Daoy (cell line): ENCODE results near the gene PPP1R3F. TPM values are rescaled to one million over a fixed set of nuclear protein-coding genes. Genes with fewer than 3 reads are reported as not detected.

ENCODE experiments used
- DNase-seq: peaks from one replicate; pipeline ENCODE4 v3.0.0-alpha.2; 2015; ENCODE audit warnings: low read depth
- total RNA-seq: library from RNA; depleted of rRNA; stranded (reverse); fragments of >200 nt; shearing (Covaris generic); gene quantifications from 2 replicates; pipeline ENCODE4 v1.2.3, GENCODE V29; 2014

PPP1R3F gene
- total RNA-seq, 1 experiment from 2014 or later, result 6.5 TPM

DNA sequence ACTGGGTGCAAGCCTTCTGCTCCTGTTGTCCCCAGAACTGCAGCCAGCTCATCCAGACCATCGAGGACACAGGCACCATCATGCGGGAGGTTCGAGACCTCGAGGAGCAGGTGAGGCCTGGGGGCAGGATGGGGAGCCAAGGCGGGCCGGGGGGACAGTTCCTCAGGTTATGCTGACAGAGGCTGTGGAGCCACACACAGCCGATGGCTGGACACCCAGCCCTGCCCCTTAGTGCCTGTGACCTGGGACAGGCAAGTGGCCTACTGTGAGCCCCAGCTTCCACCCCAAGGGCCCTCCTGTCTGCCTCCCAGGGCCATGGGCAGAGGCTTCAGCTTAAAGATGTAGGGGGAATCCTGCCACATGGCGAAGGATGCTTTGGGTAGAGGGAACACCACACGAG is 20.0 kb upstream of the PPP1R3F start:
- DNase-seq, result no peak

DNA sequence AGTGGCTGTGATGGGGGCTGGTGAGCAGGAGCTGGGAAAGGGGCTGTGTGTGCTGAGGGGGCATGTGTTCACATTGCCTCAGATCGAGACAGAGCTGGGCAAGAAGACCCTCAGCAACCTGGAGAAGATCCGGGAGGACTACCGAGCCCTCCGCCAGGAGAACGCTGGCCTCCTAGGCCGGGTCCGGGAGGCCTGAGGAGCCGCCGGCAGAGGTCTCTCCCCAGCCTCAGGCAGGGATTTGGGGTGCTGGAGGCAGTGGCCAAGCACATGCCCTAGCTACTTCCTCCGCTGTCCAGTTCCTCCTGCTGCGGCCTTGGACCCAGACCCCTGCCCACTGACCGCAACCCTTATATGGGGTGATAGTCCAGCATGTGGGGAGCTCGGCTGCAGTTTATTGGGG is 19.5 kb upstream of the PPP1R3F start:
- DNase-seq, result no peak

DNA sequence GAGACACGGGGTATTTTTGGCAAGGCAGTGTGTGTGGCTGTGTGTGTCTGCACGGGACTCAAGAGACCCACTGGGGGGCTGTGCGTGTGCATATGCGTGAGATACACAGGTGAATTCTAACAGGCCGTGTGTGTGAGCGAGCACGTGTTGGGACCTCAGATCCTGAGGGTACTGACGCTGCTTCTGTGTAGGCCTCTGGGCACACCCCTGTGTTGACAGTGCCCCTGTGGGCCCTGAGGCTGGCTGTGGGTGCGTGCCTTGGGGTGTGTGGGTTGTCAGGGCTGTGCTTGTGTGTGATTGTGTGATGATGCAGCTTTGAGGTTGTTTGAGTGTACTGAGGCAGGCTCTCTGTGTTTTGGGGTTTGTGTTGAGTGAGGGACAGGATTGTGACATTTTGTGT is 19.0 kb upstream of the PPP1R3F start:
- no peak for DNase-seq

DNA sequence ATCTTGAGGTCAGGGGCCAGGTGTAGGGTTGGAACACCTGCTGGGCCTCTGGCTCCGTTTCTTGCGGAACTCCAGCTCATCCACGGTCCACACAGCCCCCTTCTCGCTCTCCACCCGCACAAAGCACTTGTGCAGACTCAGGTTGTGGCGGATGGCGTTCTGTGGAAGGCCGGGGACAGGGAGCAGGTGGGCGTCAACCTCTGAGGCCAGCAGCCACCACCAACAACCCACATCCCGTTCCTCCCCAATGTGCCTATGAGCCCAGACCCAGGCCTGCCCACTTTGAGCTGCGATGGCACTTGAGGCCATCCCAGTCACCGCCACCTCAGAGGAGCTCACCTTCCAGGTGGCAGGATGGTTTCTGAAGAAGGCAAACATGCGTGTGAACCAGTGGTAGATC is 18.3 kb upstream of the PPP1R3F start:
- DNase-seq, result no peak

DNA sequence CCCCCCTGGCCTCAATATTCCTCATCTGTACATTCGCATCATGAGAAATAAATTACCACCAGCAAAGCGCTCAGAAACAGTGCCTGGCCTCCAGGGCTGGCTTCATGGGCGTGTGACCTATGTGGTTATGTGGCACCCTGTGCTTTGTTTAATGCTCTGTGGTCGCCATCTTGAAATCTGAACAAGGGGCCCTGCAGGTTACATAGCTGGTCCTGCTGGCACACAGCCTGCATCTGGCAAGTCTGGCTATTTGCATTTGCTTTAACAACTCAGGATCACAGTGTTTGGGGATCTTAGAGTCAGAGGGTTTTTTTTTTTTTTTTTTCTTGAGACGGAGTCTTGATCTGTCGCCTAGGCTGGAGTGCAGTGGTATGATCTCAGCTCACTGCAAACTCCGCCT is 15.0 kb upstream of the PPP1R3F start:
- DNase-seq, result no peak

DNA sequence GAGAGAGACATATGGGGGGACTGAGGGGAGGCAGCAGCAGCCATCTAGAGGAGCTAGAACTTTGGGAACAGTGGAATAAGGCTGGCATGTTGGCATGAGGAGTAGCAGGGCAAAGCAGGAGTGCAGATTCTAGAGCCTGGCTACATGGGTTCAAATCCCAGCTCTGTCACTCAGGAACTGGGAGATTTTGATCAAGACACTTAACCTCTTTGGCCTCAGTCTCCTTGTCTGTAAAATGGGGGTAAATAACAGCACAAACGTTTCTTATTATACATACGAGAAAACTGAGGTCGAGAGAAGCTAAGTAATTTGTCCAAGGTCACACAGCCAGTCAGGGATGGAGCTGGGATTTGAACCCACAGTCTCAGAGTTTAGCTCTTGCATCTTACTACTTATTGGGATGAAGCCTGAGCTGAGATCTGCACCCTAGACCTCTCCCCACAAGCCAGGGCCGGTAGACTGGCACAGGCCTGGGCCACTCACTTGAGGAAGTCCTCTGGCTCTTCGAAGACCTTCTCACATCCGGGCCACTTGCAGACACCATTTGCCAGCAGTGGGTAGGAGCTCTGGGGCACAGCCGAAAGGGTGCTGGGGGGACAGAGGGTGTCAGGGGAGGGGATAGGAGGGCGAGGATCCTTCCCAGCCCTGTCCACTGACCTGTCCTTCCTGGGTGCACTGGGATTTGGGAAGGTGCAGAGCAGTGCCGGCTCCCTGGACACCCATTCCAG is 13.2 kb upstream of the PPP1R3F start:
- no peak for DNase-seq

DNA sequence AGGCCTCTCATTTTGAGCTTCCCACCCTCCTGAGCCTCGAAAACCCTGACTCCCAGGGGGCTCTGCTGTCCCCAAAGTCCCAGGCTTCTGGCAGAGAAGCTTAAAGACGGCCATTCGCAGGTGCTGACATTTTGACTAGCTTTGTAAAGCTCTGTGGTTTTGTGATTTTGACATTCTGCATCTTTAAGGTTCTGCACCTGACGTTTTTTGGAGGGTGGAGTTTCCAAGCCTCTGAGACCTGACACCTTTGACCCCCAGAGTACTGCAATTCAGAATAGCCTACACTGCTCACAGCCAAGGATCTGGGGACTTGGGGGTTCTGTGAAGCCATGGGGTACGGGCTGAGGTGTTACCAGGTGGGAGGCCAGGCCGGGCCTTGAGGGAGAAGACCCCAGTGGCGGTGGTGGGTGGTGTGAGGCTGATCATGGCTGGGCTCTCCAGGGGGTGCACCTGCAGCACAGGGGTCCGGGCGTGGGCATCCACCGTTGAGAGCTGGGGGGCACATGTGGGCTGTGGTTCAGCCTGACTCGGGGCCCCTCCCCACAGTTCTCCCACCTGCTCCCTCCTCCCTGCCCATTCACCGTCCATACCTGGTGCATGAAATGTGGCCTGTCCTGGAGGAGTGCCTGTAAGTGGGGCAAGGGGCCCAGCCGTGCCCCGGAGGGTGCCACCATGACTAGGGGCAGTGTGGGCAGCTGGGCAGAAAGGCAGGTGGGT is 12.4 kb upstream of the PPP1R3F start:
- DNase-seq, result no peak

DNA sequence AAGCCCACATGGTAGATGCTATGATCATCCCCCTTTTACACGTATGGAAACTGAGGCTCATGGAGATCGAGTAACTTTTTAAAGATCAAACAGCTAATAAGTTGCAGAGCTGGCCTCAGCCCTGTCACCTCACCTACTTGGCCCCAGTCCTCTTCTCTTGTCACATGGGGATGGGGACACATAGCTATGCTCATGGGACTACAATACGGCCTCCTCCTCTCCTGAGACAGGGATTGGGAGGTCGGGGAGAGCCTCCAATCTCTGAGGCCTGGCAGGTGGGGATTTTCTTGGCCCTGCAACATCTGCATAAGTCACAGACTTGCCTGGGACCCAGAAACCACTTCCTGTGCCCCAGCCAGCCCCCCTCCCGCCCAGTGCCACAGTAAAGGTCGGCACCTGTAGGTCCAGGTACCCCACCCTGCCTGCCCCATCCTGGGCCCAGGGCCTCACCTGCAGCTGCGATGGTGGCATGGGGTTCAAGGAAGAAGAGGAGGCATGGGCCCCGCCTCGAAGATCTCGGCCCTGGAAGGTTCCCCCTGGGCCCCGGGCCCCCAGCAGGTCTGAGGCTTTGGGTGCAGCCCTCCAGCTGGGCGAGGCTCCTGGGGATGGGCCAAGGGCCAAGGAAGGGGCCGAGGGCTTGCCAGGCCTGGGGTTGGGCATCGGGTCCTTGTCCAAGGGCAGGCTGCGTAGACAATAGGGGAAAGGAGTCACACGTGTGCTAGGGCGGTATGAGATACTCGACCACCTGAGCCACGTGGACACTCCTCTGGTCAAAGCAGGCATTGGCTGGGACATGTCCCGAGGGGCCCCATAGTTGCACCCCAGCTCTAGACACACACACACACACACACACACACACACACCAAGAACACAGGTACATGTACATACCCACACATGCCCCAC is 11.5 kb upstream of the PPP1R3F start:
- no peak for DNase-seq

DNA sequence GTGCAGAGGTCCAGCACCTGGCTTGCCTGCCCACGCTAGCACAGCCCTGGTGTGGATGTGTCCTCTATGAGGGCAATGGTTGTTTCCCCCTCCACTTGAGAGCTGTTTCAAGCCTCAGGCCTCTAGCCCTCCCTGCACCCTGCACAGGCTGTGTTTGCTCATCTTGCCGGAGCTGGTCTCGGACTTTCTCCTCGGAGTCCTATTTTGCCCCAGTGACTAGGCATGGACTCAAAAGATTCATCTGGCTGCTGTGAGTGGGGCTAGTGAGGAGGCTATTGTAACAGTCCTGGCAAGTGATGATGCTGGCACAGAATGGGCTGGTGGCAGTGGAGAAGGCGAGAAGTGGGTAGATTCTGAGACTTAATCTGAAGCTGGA is 10.9 kb upstream of the PPP1R3F start:
- no peak for DNase-seq

DNA sequence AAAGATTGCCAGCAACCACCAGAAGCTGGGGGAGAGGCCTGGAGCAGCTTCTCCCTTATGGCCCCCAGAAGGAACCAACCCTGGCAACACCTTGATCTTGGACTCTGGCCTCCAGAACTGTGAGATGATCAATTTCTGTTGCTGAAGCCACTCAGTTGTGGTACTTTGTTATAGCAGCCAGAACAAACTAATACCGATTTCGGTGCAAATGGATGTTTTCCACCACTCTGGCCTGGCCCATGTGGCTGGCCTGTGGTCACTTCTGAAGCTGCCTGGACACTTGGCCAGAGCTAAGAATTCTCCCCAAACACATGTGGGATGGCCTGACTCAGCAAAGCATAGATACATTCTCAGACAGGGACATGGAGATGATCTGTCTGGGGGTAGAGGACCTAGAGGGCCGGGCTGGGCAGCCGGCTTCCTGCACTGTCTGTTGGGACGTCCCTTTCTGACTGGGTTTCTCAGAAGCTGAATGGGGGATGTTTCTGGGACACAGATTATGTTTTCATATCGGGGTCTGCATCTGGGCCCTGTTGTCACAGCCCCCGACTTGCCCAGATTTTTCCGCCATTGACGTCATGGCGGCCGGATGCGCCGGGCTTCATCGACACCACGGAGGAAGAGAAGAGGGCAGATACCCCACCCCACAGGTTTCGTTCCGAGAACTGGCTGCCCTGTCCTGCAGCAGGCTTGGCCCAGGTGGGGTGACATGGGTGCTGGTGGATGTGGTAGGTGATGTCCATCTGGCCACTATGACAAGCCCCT is 9.2 kb upstream of the PPP1R3F start:
- no peak for DNase-seq

DNA sequence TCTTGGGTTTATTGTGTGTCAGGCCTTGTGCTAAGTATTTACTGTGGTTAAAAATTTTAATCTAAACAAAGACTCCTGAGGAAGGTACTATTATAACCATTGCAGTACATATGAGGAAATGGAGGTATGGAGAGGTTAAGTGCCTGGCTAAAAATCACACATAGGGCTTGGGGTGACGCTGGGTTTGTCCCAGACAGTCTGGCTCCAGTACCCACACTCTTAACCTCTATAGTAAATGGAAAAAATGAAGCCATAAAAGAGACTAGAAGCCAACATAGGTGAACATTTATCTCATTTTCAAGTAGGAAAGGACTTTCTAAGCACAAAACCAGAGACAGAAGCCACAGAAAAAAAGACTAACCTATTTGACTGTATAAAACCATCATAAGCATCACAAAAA is 7.0 kb upstream of the PPP1R3F start:
- DNase-seq, result no peak

DNA sequence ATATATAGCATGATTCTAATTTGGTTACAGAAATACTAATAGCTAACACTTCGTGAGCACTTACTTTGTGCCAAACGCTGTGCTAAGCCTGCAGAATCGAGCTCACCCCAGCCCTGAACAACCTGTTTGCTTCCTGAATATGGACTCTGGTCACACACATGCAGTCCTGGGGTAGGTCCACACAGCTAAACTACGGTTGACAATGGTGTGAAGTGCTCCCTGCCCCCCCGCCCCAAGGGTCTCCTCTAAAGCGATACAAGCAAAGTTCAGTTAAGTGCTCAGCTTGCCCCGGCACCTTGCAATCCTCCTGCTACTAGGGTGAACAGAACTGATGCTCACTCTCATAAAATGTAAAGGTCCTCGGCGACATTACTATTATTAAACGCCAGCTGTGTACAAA is 6.0 kb upstream of the PPP1R3F start:
- DNase-seq, result no peak

DNA sequence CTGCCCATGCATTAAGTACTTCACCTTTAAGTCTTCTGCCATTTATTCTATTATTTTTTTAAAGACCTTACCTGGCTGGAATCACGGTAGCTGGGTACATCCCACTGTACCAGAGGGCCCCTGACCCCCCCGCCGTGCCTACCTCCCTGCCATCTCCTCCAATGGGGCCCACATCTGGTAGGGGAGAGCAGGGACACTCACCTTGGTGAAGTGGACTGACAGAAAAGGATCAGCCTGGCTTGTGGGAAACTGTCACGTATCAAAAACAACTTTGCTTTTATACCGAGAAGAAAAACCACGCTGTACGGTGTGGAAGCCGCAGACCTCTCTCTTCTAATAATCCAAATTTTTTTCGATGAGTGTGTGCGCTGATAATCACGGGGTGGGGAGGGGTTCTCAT is 5.1 kb upstream of the PPP1R3F start, which contains the start of gene FOXP3:
FOXP3 (minus strand) TSS at position 251 of the 400 bp plus-strand sequence. CDS start 6,205 bp downstream, outside the sequence.
- no peak for DNase-seq

DNA sequence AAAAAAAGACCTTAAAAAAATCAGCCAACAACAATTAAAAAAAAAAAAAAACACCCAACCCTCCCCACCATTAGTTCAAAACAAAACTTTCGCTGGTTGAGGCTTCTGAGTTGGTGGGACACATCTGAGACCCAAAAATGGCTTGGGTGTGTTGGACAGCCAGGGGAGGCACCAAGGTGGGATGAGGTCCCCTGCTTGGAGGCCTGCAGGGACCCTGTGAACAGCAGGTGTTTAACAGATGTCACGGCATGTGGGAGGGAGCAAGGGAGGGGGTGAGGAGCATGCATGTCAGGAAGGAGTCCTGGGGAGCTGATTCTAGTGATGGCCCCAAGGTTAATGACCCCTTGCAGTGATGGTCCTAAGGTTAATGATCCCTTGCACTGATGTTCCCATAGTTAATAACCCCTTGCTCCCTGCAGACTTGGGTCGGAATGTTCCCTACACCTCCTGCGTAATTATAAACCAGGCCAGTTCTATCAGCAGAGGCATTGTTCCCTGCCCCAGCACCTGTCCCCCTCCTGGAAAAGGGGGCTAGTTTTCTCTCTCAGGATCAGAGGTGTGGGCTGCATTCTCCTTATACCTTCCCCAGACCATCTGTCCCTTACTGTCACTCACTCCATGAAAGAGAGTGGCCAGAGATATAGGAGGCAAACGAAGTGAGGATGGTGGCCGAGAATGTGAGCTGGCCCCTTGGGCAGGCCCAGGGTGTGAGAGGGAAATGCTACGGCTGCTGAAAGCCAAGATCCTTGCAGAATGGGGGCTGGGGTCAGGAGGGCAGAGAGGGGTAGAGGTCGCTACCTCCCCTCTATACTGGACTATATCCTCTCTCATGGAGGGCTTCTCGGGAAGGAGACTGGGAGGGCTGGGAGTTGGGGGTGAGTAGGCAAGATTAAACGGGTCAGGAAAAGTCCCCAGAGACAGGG is 2.8 kb upstream of the PPP1R3F start:
- DNase-seq, result no peak

DNA sequence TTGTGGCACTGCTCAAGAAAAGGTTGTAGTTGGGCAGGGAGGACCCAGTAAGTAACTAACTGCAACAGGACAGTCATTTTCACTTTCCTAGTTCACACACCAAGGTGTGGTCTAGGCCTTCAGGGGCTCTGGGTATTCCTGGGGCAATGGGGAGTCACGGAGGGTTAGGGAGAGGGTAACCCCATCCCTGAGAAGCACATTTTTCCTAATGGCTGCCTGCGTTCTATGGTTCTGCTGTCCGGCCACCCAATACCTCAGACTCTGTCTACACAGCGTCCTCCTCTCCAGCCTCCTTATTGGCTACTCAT is 937 bp upstream of the PPP1R3F start:
- no peak for DNase-seq

DNA sequence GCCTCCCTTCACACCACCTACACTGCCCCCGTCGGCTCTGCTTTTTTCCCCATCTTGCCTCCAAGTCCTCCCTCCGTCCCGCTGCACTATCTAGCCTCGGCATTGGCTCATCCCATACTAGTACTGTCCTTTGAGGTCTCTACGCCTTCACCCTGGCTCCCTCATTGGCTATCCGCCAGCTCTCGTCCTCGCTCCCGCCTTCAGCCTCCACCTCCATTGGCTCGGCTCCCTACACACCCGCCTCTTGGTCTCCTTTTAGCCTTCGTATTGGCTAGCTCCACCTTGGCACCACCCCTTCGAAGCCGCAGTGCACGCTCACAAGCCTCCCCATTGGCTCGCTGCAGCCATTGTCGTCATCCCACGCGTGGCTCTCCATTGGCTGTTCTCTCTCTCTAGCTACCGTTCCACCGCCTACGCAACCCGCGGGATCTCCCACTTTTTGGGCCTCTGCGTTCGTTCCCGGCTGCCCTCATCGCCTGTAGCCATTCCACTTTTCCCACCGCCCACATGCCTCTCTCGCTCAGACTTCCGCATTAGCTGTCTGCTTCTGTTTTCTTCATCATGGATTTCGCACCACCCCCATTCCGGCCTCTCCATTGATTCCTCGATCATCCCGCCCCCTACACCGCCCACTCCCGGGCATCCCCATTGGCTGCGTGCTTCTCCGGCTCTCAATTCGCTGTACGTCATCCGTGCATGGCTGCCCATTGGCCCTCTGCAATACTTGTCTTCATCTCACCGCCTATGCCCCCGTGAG is 405 bp upstream of the PPP1R3F start:
- peak; percentile 98 for DNase-seq

DNA sequence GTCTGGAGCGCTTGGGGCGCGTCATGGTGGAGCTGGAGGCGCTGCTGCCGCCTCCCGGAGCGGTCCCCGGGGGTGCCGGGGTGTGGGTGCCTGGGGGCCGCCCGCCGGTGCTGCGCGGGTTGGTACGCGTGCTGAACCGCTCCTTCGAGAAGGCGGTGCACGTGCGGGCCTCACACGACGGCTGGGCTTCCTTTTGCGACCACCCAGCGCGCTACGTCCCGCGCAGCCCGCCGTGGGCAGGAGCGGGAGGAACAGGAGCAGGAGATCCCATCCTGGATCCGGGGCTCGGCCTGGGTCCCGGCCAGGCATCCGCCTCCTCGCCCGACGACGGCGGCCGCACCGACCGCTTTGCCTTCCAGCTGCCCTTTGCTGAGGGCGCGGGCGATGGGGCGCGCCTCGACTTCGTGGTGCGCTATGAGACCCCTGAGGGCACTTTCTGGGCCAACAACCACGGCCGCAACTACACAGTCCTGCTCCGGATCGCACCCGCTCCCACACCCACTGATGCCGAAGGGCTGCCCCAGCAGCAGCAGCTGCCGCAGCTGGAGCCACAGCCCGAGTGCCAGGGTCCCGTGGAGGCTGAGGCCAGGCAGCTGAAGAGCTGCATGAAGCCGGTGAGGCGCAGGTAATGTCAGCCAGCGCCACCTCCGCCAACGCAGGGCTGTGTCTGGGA is 792 bp downstream of the PPP1R3F start:
- no peak for DNase-seq

DNA sequence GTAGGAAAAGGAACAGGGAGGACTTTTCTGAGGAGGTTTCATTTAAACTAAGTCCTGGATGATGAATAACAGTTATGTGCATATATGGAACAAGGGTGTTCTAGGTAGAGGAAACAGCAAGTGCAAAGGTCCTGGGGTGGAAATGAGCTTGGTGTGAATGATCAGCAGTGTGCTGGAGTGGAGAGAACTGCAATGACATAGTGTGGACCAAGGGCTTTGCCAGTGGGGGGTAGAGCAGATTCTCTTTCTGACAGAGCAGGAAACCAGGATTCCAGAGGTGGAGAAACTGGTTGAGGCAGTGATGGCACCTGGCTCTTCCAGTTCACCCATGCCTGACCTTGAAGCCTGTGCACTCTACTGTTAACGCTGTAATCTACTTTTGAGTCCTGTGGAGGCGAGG is 1.7 kb downstream of the PPP1R3F start:
- no peak for DNase-seq

DNA sequence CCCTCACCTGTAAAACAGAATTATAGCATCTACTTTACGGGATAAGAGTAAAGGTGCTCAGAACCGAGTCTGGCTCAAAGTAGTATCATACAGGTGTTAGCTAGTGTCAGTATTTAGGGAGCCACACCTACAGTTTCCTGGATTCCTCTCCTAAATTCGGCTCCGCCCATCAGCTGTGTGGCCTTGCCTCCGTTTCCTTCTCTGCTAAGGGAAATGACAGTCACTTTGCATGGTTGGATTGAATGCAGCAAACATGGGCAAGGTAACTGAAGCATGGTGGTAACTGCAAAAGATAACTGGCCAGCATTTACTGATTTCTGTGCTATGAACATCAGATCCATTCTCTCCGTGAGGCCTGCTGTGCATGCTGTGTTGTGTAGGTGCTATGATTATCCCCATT is 2.8 kb downstream of the PPP1R3F start:
- no peak for DNase-seq
